Measurements from ENCODE around the gene ATP6V1F.

Gene ATP6V1F

DNA sequence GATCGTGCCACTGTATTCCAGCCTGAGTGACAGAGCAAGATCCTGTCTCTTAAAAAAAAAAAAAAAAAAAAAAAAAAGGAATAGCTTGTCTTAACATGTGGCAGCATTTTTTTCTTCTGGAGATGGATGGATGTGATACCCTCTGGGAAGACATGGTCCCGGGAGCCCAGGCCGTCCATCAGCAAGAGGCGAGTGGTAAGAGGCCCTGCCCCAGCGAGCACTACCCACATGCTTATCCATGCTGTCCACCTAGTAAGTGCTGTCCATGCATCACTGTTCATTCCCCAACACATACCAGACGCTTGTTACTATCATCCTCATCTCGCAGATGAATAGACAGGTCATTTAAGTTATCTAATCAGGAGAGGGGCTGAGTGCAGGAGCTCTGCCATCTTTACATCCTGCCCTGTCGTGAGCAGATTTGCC lies 12.9 kb downstream of the ATP6V1F start:
- DNase-seq (ENCODE audit: low spot score), result no peak

GRCh38 chr7:128876127-128876526 lies 13.5 kb downstream of the ATP6V1F start:
- no peak for TF ChIP-seq CTCF (IDR thresholded peaks at IDR 0.05; ENCODE audit: extremely low read depth, insufficient read depth, missing control alignments)
- in situ Hi-C loops (cut with MboI; ENCODE audit: low pct_unique_long_range_greater_than_20kb, low sequenced_read_pairs, unreplicated experiment), result no loop called here
- DNase-seq (ENCODE audit: low spot score), result no peak

More for the DNA sequence above, 12.9 kb downstream of the ATP6V1F start:
- no peak for TF ChIP-seq CTCF (IDR thresholded peaks at IDR 0.05; ENCODE audit: extremely low read depth, insufficient read depth, missing control alignments)
- in situ Hi-C loops (cut with MboI; ENCODE audit: low pct_unique_long_range_greater_than_20kb, low sequenced_read_pairs, unreplicated experiment), result no loop called here

DNA sequence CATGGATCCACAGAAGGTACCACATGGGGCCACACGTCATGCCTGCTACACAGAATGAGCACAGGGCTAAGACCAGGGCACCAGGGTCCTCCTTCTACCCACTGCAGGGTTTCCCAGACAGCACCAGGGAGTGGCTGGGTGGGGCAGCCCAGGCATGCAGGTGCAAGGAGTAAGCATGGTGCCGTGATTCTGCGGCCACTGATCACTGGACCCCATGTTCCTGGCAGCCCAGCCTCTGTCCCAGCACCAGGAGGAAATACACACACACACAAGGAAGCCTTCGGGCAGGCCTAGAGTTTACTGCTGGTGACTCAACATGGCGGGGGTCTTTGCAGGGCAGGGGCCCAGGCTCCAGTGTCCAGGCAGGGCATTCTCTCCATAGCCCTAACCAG lies 13.9 kb downstream of the ATP6V1F start:
- TF ChIP-seq CTCF (IDR thresholded peaks at IDR 0.05; ENCODE audit: extremely low read depth, insufficient read depth, missing control alignments), result no peak
- no peak for DNase-seq (ENCODE audit: low spot score)
- in situ Hi-C loops (cut with MboI; ENCODE audit: low pct_unique_long_range_greater_than_20kb, low sequenced_read_pairs, unreplicated experiment), result no loop called here

GRCh38 chr7:128876978-128877755 lies 14.5 kb downstream of the ATP6V1F start:
- TF ChIP-seq CTCF (IDR thresholded peaks at IDR 0.05; ENCODE audit: extremely low read depth, insufficient read depth, missing control alignments), result no peak
- DNase-seq (ENCODE audit: low spot score), result no peak
- in situ Hi-C loops (cut with MboI; ENCODE audit: low pct_unique_long_range_greater_than_20kb, low sequenced_read_pairs, unreplicated experiment), result no loop called here

DNA sequence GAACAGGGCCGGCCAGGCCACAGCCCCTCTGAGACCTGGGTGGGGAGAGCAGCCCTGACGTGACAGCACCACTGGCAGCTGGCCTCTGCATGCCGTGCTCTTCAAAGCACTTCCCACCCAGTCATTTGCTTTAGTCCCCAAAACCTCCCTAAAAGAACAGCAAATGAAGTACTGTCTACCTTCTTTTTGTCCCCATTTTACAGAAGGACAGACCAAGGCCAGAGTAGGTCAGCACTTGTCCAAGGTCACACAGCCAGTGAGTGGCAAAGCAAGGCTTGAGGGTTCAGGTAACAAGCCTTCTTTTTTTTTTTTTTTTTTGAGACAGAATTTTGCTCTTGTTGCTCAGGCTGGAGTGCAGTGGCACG lies 15.1 kb downstream of the ATP6V1F start:
- no peak for DNase-seq (ENCODE audit: low spot score)
- in situ Hi-C loops (cut with MboI; ENCODE audit: low pct_unique_long_range_greater_than_20kb, low sequenced_read_pairs, unreplicated experiment), result no loop called here
- no peak for TF ChIP-seq CTCF (IDR thresholded peaks at IDR 0.05; ENCODE audit: extremely low read depth, insufficient read depth, missing control alignments)

- in situ Hi-C loops (cut with MboI; ENCODE audit: low pct_unique_long_range_greater_than_20kb, low sequenced_read_pairs, unreplicated experiment), result no loop called here
- TF ChIP-seq CTCF (IDR thresholded peaks at IDR 0.05; ENCODE audit: extremely low read depth, insufficient read depth, missing control alignments), result no peak
- DNase-seq (ENCODE audit: low spot score), result no peak
Measured at GRCh38 chr7:128878226-128879105, 15.8 kb downstream of the ATP6V1F start.
